Fibroblast of skin of right biceps (primary cell): ENCODE data around the gene CLSTN3.

Experiments used
- DNase-seq: peaks from one replicate; pipeline ENCODE4 v3.0.0-alpha.2; 2013

The CLSTN3 gene

DNA sequence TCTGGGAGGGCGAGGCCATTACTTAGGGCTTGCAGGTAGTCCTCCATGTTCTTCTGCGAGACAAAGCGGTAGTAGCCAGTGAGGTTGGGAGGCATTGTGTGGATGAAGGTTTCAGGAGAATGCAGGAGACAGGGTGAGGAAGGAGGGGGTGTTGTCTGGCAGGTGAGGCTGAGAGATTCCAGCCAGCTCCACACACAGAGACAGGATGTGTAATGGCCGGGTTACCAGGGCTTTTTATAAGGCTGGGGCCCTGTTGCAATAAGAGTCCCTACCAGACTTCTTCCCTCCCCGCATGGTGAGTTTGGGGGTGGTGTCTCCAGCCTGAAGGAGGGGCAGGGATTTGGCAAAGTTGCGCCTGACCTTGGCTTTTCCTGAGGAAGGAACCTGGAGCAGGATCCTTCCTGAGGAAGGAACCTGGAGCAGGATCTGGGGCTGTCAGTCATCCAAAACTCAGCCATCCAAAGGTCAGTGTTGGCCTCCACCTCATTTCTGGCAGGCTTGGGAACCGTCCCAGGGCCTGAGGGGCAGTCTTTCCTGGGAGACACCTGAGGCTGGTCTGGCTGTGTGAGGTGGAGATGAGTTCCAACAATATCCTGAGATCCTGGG lies 1.4 kb upstream of the CLSTN3 start, which contains the start of gene RBP5:
Gene RBP5, minus strand, starts transcription at position 209 of the 606 bp plus-strand sequence. Its CDS starts 114 bp downstream, at position 95.
- no peak for DNase-seq

DNA sequence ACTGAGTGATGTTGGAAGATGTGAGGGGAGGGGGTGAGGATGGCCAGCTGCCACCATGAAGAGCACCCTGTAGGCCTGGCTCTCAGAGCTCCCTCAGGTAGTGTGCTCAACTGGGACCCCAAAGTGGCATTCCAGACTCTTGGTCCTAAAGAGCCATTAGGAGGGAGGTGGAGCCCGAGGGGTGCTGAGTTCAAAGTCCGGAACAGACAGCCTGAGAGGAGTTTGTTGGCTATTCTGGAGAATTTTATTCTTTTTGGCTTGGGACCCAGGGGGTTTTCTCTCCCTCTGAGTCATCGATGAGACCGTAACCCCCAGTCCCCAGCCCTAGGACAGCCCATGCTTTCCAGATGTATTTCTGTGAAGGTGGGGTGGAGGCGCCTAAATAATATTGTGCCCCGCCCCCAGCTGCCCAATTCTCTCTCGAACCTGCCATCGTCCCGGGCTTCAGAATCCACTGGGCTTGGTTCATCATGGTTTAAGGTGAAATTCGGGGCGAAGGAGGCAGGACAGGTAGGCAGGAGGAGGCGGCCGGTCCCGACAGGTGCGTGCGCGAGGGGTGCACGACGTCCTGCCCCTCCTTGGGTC lies 792 bp upstream of the CLSTN3 start:
- no peak for DNase-seq

DNA sequence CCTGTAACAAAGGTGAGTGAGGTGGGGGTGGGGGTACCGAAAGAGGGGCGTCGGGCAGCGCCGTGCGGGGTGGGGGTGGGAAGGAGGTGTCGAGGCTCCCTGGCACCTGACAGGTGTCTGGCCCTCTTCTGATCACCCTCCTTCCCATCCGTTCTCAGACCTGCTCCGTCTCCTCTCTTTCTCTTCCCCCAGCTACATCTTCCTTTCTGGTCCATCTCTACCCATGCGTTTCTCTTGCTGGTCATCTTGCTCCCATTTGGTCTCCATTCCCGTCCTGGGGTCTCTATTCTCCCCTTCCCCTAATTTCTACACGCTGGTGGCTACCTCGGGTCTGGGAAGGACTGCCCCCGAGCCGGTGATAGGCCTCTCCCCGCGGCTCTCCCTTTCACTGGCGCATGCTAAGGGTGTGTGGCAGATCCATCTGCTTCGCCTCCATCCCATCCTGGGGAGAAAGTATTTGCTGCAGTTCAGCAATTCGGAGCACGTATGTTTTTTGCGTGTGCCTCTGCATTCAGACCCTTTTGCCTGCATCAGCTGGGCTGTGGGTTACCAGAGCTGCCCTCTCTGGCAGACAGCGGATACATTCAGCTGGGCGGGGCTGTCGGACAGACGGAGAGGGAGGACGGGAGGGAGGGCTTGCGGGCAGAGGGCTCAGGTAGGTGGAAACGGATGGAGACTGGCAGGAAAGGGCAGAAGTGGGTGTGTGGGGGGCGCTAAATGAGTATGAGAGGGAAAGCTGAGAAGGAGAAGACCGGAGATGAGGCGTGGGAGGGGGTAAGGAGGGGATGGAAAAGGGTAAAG lies 730 bp downstream of the CLSTN3 start:
- peak; percentile 36 for DNase-seq

DNA sequence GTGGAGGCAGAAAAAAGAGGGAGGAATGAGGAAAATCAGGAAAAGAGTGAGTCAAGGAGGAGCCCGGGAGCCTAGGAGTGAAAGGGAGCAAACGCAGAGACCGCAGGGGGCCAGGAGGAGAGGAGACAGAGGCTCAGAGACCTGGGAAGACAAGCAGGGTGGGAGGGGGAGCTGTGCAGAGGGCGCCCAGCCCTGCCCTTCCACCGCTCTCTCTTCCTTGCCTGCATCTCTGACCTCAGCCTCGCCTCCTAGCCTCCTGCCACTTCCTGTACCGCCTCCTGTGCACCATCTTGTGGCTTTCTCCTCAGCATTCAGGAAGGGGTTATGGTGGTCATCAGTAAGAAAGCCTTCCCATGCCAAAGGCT lies 1.3 kb downstream of the CLSTN3 start:
- no peak for DNase-seq

DNA sequence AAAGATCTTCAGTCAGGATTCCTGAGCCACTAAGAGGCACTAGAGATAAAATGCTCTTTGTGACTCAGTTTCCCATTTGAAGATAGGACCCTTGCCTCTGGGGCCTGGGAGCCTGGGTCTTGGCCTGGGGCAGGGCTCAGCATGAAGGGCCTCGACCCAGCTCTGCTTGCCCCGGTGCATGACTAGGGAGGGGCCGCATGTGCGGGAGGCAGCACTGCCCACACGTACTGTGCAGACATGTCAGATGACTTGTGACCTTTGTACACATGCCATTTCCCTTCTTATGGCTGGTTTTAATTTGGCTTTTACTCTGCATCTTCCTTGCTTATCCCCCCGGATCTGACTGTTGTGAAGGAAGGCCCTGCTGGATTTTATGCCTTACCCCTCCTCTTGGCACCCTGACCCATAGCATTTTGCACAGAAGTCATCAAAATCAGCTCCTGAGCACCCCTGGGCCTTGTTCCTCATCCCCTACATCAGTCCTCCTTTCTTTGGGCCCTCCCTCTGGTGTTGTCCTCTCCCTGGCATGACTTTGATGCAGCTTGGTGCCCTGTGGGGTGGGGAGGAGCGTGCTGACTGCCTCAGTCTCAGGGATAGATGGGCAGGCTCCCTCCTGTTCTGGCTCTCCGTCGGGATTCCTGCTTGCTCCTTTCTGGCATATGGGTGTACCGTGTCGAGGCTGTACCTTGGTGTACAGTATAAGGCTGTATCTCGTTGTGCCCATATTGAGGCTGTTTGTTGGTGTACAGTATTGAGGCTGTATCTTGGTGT lies 4.4 kb downstream of the CLSTN3 start:
- DNase-seq = no peak

- no peak for DNase-seq
Measured at GRCh38 chr12:7136071-7136470, 5.9 kb downstream of the CLSTN3 start.

DNA sequence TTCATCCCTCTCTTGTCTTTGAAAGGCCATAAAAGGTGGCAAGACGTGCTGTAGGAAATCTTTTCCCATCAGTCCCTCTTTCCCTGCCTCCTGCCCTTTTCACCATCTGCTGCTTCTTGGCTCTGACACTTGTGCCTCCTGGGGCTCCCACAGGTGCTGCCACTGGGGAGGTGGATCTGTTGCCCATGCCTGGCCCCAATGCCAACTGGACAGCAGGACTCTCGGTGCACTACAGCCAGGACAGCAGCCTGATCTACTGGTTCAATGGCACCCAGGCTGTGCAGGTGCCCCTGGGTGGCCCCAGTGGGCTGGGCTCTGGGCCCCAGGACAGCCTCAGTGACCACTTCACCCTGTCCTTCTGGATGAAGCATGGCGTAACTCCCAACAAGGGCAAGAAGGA lies 6.5 kb downstream of the CLSTN3 start:
- DNase-seq = no peak

GRCh38 chr12:7137908-7138307 lies 7.7 kb downstream of the CLSTN3 start:
- no peak for DNase-seq

- no peak for DNase-seq
Measured at GRCh38 chr12:7139200-7139599, 9.0 kb downstream of the CLSTN3 start.

- no peak for DNase-seq
Measured at GRCh38 chr12:7141351-7142005, 11.3 kb downstream of the CLSTN3 start.

GRCh38 chr12:7142056-7142644 lies 12.0 kb downstream of the CLSTN3 start:
- DNase-seq = peak; percentile 53

- no peak for DNase-seq
Measured at GRCh38 chr12:7142809-7143465, 12.8 kb downstream of the CLSTN3 start.

- DNase-seq = no peak
Measured at GRCh38 chr12:7143564-7143963, 13.4 kb downstream of the CLSTN3 start.

DNA sequence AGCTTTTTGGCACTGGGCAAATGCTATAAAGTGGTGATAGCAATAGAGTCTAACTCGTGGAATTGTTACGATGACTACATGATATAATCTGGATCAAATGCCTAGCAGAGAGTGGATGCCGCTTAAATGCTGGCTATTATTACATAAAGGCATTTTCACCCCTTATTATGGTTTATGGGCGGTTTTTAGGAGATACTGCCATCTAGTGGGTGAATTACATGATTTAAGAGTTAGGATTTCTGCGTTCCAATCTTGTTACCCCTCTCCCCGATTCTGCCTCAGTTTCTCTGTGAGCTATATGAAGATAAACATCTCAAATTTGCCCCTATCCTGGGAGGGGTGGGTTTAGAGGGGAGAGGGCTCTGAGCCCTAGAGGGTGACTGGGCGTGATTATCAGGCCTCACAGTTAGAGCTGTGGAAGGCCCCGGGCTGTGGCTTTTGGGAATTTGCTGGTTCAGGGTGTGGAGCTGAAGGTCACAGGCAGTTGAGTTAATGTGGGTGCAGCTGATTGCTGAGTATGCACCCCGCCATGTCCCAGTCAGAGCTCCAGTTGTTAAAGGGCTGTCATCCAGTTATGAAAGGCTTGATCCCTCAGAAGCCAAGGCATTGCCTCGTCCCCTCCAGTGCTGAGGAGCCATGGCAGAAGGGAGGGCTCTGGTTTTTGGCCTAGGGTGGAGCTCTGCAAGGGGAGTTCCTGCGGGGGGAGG lies 14.4 kb downstream of the CLSTN3 start:
- DNase-seq = peak; percentile 34

DNA sequence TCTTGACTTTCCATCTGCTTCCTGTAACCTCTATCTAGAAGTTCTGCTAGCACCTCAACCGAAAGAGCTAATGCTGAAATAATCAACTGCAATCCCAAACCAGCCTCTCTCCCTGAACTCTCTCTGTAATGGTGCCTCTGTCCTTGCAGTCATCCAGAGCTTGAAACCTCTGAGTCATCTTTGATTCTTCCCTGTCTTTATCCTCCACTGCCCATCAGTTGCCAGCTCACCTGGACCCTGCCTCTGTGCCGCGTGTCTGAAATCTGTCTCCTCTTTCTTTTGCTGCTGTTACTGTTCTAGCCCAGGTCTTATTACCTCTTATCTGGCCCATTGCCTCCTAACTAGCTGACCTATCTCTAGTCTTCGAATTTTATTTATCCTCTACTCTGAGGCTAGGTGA lies 15.5 kb downstream of the CLSTN3 start:
- no peak for DNase-seq

GRCh38 chr12:7146228-7146627 lies 16.1 kb downstream of the CLSTN3 start:
- DNase-seq = no peak

DNA sequence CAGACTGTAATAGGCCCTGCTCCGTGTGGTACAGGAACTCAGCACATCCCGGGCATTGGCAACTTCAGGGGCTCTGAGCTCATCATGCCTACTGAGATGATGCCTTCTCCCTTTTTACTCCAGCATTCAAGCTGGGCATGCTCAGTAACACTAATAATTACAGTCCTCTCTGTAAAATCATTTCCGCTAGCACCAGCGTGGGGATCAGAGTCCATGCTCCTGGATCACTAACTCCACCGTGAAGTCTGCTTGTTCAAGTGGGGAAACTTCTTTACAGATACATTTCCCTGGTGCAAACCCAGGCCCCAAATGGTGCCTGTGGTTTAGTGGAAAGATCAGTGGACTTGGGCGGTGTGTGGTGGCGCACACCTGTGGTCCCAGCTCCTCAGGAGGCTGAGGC lies 16.7 kb downstream of the CLSTN3 start:
- no peak for DNase-seq

- no peak for DNase-seq
Measured at GRCh38 chr12:7150356-7150755, 20.2 kb downstream of the CLSTN3 start.

DNA sequence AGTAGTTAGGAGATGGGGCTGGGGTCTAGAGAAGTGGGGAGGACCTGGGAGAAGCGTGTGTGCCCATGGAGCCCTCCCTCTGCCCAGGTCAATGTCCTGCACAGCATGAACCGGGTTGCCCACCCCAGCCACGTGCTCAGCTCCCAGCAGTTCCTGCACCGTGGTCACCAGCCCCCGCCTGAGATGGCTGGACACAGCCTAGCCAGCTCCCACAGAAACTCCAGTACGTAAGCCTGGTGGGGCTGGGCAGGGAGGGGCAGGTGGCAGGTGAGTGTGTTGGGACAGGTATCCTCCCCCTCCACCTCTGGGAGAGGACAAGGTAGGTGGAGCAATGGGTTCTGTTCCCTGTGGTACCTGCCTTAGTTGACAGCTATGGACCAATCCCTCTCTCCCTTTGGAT lies 20.7 kb downstream of the CLSTN3 start:
- no peak for DNase-seq

DNA sequence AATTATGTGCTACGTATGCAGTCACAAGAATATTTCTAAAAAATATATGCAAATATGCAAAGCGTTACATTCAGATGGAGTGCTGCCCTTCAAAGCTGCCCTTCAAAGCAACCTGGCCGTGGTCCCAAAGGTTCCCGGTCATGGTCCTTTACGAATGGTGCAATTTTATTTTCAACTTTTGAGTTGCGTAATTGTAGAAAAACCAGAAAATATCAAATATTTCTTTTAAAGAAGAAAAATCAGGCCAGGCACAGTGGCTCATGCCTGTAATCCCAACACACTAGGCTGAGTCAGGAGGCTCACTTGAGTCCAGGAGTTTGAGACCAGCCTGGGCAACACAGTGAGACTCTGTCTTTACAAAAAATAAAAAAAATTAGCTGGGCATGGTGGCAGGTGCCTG lies 21.4 kb downstream of the CLSTN3 start:
- no peak for DNase-seq

GRCh38 chr12:7152818-7153217 lies 22.6 kb downstream of the CLSTN3 start:
- no peak for DNase-seq
